Measurements from ENCODE around the gene SRBD1.
A peak's percentile ranks its signal among the peaks of the same experiment; 100 is the strongest.

The SRBD1 gene

DNA sequence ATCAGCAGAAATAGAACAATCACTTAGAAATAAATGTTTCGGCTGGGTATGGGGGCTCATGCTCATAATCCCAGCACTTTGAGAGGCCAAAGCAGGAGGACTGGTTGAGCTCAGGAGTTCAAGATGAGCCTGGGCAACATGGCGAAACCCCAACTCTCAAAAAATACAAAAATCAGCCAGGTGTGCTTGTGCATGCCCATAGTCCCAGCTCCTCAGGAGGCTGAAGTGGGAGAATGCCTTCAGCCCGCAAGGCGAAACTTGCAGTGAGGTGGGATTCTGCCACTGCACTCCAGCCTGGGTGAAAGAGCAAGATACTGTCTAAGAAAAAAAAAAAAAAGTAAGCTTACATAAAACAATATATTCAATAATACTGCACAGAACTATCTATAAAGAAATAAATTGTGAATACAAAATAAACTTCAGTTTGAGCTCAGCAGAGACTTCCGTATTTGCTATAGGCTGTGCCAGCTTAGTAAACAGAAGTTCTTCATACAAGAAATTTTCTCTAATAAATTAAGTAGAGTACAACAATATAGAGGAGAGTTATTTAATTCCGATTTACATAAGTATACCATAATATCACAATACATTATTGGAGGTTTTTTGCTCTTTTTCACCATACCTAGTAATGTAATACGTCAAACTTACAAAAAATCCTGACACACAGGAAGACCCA lies 43.6 kb downstream of the SRBD1 start:
- no peak overlapping the region for H2BK15ac ChIP-seq (ENCODE audit: low read depth, poor library complexity, severe bottlenecking)
- H3K9me3 ChIP-seq (ENCODE audit: control insufficient read depth, low read length) = no peaks in the 10 kb centered on the region
- peak overlapping the region in 1 of 2 experiments; percentile 75 for H3K4ac ChIP-seq (ENCODE audit: low read depth in 1 of 2, low read length in 2 of 2)
- no peak overlapping the region for H2AFZ ChIP-seq (ENCODE audit: low read depth, low read length)
- H3K36me3 ChIP-seq (ENCODE audit: control insufficient read depth in 1 of 2, insufficient read depth in 2 of 2, low read depth in 1 of 2, low read length in 2 of 2) = peaks cover 0 to 6% of the 10 kb centered on the region in 2 experiments
- no peak overlapping the region for H4K91ac ChIP-seq (ENCODE audit: low read length)
- H2BK12ac ChIP-seq (ENCODE audit: low read length in 2 of 2) = no peak overlapping the region
- H2BK5ac ChIP-seq (ENCODE audit: low read depth, low read length, poor library complexity, severe bottlenecking) = no peak overlapping the region
- H3K23ac ChIP-seq (ENCODE audit: low read length in 2 of 2) = no peak overlapping the region
- H4K8ac ChIP-seq (ENCODE audit: low read length) = no peak overlapping the region
- H3K4me3 ChIP-seq (ENCODE audit: insufficient read depth in 1 of 2, low read depth in 1 of 2, low read length in 2 of 2) = no peak overlapping the region
- no peak overlapping the region for H3K4me2 ChIP-seq (ENCODE audit: low read length, poor library complexity, severe bottlenecking)
- peak overlapping the region in 1 of 2 experiments; percentile 57 for H3K18ac ChIP-seq (ENCODE audit: low read depth in 1 of 2, low read length in 2 of 2)
- no peak overlapping the region for H3K27ac ChIP-seq (ENCODE audit: low read length, poor library complexity, severe bottlenecking)
- H3K79me1 ChIP-seq (replicated peaks; ENCODE audit: low read length, poor library complexity, severe bottlenecking) = peaks cover 7% of the 10 kb centered on the region
- H3K4me1 ChIP-seq (ENCODE audit: control insufficient read depth, insufficient read depth, low read depth, low read length) = peaks cover 2% of the 10 kb centered on the region
- no peaks in the 10 kb centered on the region for H3K27me3 ChIP-seq (ENCODE audit: control insufficient read depth in 1 of 2, insufficient read depth in 1 of 2, low read length in 2 of 2)
- no peak overlapping the region for H3K14ac ChIP-seq (ENCODE audit: low read length in 2 of 2)
- 90% methylated on average over 2 of the region's 7 CpGs for WGBS
- H2BK120ac ChIP-seq (ENCODE audit: low read depth, low read length) = no peak overlapping the region
- DNase-seq = no peak
- H2AK5ac ChIP-seq (ENCODE audit: low read length, severe bottlenecking) = no peak overlapping the region
- no peak overlapping the region for H3K9ac ChIP-seq (ENCODE audit: low read length)

DNA sequence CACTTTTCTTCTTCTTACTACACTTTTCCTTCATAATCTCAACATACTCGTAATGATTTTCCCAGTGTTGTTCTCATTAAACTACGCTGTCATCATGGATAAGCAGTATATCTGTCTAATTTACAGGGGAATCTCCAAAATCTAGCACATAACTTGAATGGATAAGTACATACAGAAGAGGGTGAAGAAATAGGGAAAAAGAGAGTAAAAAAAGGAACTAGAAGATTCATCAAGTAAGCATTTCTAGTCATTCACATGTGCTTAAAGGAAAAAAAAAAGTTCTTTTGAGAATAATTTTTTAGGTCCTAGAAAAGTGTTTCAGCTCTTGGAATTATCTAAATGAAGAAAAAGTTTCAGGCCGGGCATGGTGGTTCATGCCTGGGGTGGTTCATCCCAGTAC lies 51.6 kb downstream of the SRBD1 start:
- H3K36me3 ChIP-seq (ENCODE audit: control insufficient read depth in 1 of 2, insufficient read depth in 2 of 2, low read depth in 1 of 2, low read length in 2 of 2) = no peaks in the 10 kb centered on the region
- no peak for DNase-seq

DNA sequence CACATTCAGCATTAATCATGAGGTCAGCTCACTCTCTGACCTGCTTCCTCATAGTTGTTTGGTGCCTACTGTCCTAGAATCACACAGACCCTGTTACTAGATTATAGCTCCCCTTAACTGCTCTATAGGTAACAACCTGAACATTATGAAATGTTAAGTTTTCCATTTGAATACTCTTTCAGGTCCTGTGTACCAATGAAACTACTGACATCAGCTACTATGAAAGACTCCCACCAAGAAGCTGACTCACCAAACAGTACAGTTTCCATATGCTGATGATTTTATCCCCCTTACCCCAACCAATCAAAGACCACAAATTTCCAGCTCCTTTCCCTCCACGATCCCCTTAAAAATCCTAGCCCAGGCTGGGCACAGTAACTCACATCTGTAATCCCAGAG lies 56.3 kb downstream of the SRBD1 start:
- H4K91ac ChIP-seq (ENCODE audit: low read length) = no peak overlapping the region
- no peak overlapping the region for H2BK5ac ChIP-seq (ENCODE audit: low read depth, low read length, poor library complexity, severe bottlenecking)
- H3K4me1 ChIP-seq (ENCODE audit: control insufficient read depth, insufficient read depth, low read depth, low read length) = no peaks in the 10 kb centered on the region
- H2BK120ac ChIP-seq (ENCODE audit: low read depth, low read length) = no peak overlapping the region
- no peak overlapping the region for H3K4ac ChIP-seq (ENCODE audit: low read depth in 1 of 2, low read length in 2 of 2)
- no peak overlapping the region for H3K18ac ChIP-seq (ENCODE audit: low read depth in 1 of 2, low read length in 2 of 2)
- H3K14ac ChIP-seq (ENCODE audit: low read length in 2 of 2) = no peak overlapping the region
- no peak overlapping the region for H2BK12ac ChIP-seq (ENCODE audit: low read length in 2 of 2)
- H3K36me3 ChIP-seq (ENCODE audit: control insufficient read depth in 1 of 2, insufficient read depth in 2 of 2, low read depth in 1 of 2, low read length in 2 of 2) = peaks cover 0 to 13% of the 10 kb centered on the region in 2 experiments
- H2BK15ac ChIP-seq (ENCODE audit: low read depth, poor library complexity, severe bottlenecking) = no peak overlapping the region
- H3K27me3 ChIP-seq (ENCODE audit: control insufficient read depth in 1 of 2, insufficient read depth in 1 of 2, low read length in 2 of 2) = no peaks in the 10 kb centered on the region
- no peak overlapping the region for H3K4me2 ChIP-seq (ENCODE audit: low read length, poor library complexity, severe bottlenecking)
- 64% methylated on average over 1 of the region's 1 CpG for WGBS
- no peak overlapping the region for H2AFZ ChIP-seq (ENCODE audit: low read depth, low read length)
- peak; percentile 23 for DNase-seq
- H3K23ac ChIP-seq (ENCODE audit: low read length in 2 of 2) = no peak overlapping the region
- no peak overlapping the region for H3K27ac ChIP-seq (ENCODE audit: low read length, poor library complexity, severe bottlenecking)
- H4K8ac ChIP-seq (ENCODE audit: low read length) = no peak overlapping the region
- H3K4me3 ChIP-seq (ENCODE audit: insufficient read depth in 1 of 2, low read depth in 1 of 2, low read length in 2 of 2) = peak overlapping the region in 1 of 2 experiments; percentile 15
- no peak overlapping the region for H2AK5ac ChIP-seq (ENCODE audit: low read length, severe bottlenecking)
- peaks cover 4% of the 10 kb centered on the region for H3K79me1 ChIP-seq (replicated peaks; ENCODE audit: low read length, poor library complexity, severe bottlenecking)
- H3K9me3 ChIP-seq (ENCODE audit: control insufficient read depth, low read length) = no peaks in the 10 kb centered on the region
- H3K9ac ChIP-seq (ENCODE audit: low read length) = peak overlapping the region; percentile 24

More for the DNA sequence above, 51.6 kb downstream of the SRBD1 start:
- no peak overlapping the region for H2AK5ac ChIP-seq (ENCODE audit: low read length, severe bottlenecking)
- H2BK12ac ChIP-seq (ENCODE audit: low read length in 2 of 2) = no peak overlapping the region
- H2BK15ac ChIP-seq (ENCODE audit: low read depth, poor library complexity, severe bottlenecking) = no peak overlapping the region
- no peak overlapping the region for H2BK120ac ChIP-seq (ENCODE audit: low read depth, low read length)
- H3K9me3 ChIP-seq (ENCODE audit: control insufficient read depth, low read length) = no peaks in the 10 kb centered on the region
- H3K18ac ChIP-seq (ENCODE audit: low read depth in 1 of 2, low read length in 2 of 2) = no peak overlapping the region
- H3K79me1 ChIP-seq (replicated peaks; ENCODE audit: low read length, poor library complexity, severe bottlenecking) = peaks cover 3% of the 10 kb centered on the region
- no peak overlapping the region for H4K91ac ChIP-seq (ENCODE audit: low read length)
- no peak overlapping the region for H3K4me3 ChIP-seq (ENCODE audit: insufficient read depth in 1 of 2, low read depth in 1 of 2, low read length in 2 of 2)
- H3K14ac ChIP-seq (ENCODE audit: low read length in 2 of 2) = no peak overlapping the region
- no peak overlapping the region for H3K4ac ChIP-seq (ENCODE audit: low read depth in 1 of 2, low read length in 2 of 2)
- no peak overlapping the region for H3K23ac ChIP-seq (ENCODE audit: low read length in 2 of 2)
- no peaks in the 10 kb centered on the region for H3K4me1 ChIP-seq (ENCODE audit: control insufficient read depth, insufficient read depth, low read depth, low read length)
- no peak overlapping the region for H4K8ac ChIP-seq (ENCODE audit: low read length)
- H2AFZ ChIP-seq (ENCODE audit: low read depth, low read length) = no peak overlapping the region
- H3K4me2 ChIP-seq (ENCODE audit: low read length, poor library complexity, severe bottlenecking) = no peak overlapping the region
- 98% methylated on average over 1 of the region's 3 CpGs for WGBS
- no peak overlapping the region for H3K27ac ChIP-seq (ENCODE audit: low read length, poor library complexity, severe bottlenecking)
- no peaks in the 10 kb centered on the region for H3K27me3 ChIP-seq (ENCODE audit: control insufficient read depth in 1 of 2, insufficient read depth in 1 of 2, low read length in 2 of 2)
- H3K9ac ChIP-seq (ENCODE audit: low read length) = no peak overlapping the region
- no peak overlapping the region for H2BK5ac ChIP-seq (ENCODE audit: low read depth, low read length, poor library complexity, severe bottlenecking)

DNA sequence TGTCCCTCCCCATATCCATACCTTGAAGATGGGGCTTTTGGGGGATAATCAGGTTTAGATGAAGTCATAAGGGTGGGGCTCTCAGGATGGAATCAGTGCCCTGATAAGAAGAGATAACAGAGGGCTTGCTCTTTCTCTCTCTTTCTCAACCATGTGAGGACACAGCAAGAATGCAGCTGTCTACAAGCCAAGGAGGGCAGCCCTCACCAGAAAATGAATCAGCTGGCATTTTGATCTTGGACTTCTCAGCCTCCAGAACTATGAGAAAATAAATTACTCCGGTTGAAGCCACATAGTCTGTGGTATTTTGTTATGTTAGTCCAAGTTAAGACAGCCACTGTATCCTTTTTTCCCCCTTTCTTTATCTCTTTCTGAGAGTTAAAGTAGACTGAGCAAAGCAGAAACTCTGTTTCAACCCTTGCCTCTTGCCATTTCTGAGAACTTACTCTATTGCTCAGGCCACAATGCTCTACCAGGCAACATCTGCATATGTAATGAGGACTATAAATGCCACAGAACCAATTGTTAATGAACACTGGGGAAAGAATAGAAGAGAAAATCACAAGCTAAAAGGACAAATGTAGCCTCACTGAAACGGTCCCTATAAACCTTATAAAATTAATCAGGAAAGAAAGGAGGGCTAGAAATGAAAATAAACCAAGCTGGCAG lies 56.9 kb downstream of the SRBD1 start:
- peak overlapping the region; percentile 40 for H3K27ac ChIP-seq (ENCODE audit: low read length, poor library complexity, severe bottlenecking)
- H3K4me1 ChIP-seq (ENCODE audit: control insufficient read depth, insufficient read depth, low read depth, low read length) = no peaks in the 10 kb centered on the region
- H3K23ac ChIP-seq (ENCODE audit: low read length in 2 of 2) = no peak overlapping the region
- no peak overlapping the region for H3K4me2 ChIP-seq (ENCODE audit: low read length, poor library complexity, severe bottlenecking)
- H3K79me1 ChIP-seq (replicated peaks; ENCODE audit: low read length, poor library complexity, severe bottlenecking) = peaks cover 4% of the 10 kb centered on the region
- H3K18ac ChIP-seq (ENCODE audit: low read depth in 1 of 2, low read length in 2 of 2) = no peak overlapping the region
- H3K27me3 ChIP-seq (ENCODE audit: control insufficient read depth in 1 of 2, insufficient read depth in 1 of 2, low read length in 2 of 2) = no peaks in the 10 kb centered on the region
- H2AK5ac ChIP-seq (ENCODE audit: low read length, severe bottlenecking) = no peak overlapping the region
- no peak overlapping the region for H4K91ac ChIP-seq (ENCODE audit: low read length)
- no peak overlapping the region for H2BK5ac ChIP-seq (ENCODE audit: low read depth, low read length, poor library complexity, severe bottlenecking)
- no peak overlapping the region for H2AFZ ChIP-seq (ENCODE audit: low read depth, low read length)
- no peak overlapping the region for H4K8ac ChIP-seq (ENCODE audit: low read length)
- peaks cover 0 to 13% of the 10 kb centered on the region in 2 experiments for H3K36me3 ChIP-seq (ENCODE audit: control insufficient read depth in 1 of 2, insufficient read depth in 2 of 2, low read depth in 1 of 2, low read length in 2 of 2)
- no peaks in the 10 kb centered on the region for H3K9me3 ChIP-seq (ENCODE audit: control insufficient read depth, low read length)
- 100% methylated on average over 1 of the region's 2 CpGs for WGBS
- peak overlapping the region; percentile 24 for H3K9ac ChIP-seq (ENCODE audit: low read length)
- H3K4ac ChIP-seq (ENCODE audit: low read depth in 1 of 2, low read length in 2 of 2) = no peak overlapping the region
- no peak overlapping the region for H2BK15ac ChIP-seq (ENCODE audit: low read depth, poor library complexity, severe bottlenecking)
- no peak overlapping the region for H3K14ac ChIP-seq (ENCODE audit: low read length in 2 of 2)
- peak overlapping the region in 1 of 2 experiments; percentile 15 for H3K4me3 ChIP-seq (ENCODE audit: insufficient read depth in 1 of 2, low read depth in 1 of 2, low read length in 2 of 2)
- no peak overlapping the region for H2BK120ac ChIP-seq (ENCODE audit: low read depth, low read length)
- DNase-seq = peak; percentile 16
- H2BK12ac ChIP-seq (ENCODE audit: low read length in 2 of 2) = no peak overlapping the region
